DMS153 treated with DMSO at 0.1 percent for 48 hours (cell line): ENCODE results near the gene THAP7.
A peak's percentile ranks its signal among the peaks of the same experiment; 100 is the strongest.
"Not testable (repeated sequence)": the region's sequence is repeated elsewhere in the genome, so short reads cannot be mapped to it uniquely, and the experiment has no call there.

Source experiments
- DNase-seq: peaks from one replicate; lab custom pipeline; 2025; ENCODE audit not compliant: unreplicated experiment; lab: John Stamatoyannopoulos, UW

Gene THAP7, protein sequence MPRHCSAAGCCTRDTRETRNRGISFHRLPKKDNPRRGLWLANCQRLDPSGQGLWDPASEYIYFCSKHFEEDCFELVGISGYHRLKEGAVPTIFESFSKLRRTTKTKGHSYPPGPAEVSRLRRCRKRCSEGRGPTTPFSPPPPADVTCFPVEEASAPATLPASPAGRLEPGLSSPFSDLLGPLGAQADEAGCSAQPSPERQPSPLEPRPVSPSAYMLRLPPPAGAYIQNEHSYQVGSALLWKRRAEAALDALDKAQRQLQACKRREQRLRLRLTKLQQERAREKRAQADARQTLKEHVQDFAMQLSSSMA

GRCh38 chr22:21001601-21002325, at the start of gene THAP7:
THAP7 (minus strand) TSS chr22:21002118; CDS start chr22:21001911, 207 bp downstream.
- peak; percentile 94 for DNase-seq

DNA sequence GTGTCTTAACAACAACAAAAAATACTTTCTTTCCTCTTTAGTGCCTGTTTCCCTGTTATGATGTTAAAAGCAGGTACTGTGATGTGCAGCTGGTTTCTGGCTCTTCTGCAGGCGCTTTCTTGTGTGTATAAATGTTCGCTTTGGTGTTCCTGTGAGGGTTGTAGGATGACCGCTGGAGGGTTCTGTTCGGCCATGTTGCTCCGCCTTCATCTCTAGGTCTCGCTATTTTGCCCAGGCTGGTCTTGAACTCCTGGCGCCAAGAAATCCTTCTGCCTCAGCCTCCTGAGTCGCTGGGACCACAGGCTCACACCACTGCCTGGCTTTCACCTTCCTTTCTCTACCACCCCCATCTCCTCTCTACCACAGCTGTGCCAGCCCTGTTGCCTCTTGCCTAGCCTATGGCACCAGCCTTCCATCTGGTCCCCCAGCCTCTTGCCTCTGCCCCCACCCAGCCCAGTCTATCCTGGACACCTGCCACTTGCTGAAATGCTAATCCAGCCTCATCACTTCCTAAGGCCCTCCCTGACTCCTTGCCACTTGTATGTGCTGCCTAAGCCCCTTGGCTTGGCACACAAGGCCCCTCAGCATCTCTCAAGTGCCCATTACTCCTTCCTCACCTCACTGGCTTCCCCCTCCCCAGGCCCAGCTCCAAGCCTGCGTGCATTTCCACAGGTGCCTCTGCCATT, 49.4 kb upstream of the THAP7 start:
- no peak for DNase-seq

DNA sequence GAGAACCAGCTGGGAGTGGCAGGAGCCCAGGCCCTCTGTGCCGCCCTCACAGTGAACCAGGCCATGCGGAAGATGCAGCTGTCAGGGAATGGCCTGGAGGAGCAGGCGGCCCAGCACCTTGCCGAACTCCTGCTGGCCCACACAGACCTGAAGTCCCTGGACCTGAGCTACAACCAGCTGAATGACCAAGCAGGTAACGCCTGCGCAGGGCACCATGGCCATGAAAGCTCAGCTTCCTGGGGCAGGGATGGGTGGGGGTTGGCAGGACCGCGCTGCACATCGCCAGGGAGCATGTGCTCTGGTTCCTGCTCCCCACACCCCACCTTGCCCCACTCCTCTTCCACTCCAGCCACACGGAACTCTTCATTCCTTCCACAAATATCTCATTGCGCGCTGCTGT, 47.0 kb upstream of the THAP7 start:
- not testable (repeated sequence) for DNase-seq

DNA sequence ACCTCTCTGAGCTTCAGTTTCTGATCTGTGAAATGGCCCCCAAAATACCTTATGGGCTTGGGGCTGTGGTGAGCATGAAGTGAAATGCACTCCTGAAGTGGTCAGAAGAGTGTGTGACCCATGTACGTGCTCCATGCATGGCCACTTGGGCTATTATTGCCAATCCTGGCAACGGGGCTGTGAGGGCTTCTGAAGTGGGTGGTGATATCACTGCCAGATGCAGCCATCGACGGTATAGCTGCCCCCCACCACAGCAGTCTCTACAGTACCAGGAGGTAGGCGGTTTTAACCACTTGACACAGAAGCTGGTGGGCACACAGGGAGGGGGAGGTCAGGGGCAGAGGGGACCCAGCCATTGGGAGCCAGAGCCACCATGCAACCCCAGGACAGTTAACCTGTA, 46.5 kb upstream of the THAP7 start:
- not testable (repeated sequence) for DNase-seq

GRCh38 chr22:21047730-21048129, 45.8 kb upstream of the THAP7 start:
- DNase-seq, result peak; percentile 20

GRCh38 chr22:21047035-21047661, 45.2 kb upstream of the THAP7 start:
- DNase-seq, result no peak

GRCh38 chr22:21045585-21046294, 43.8 kb upstream of the THAP7 start, which contains the start of gene LRRC74B:
LRRC74B (plus strand) TSS chr22:21045946; CDS start chr22:21045987, 41 bp downstream.
- peak; percentile 86 for DNase-seq

GRCh38 chr22:21044931-21045584, 43.1 kb upstream of the THAP7 start:
- DNase-seq, result peak; percentile 19

DNA sequence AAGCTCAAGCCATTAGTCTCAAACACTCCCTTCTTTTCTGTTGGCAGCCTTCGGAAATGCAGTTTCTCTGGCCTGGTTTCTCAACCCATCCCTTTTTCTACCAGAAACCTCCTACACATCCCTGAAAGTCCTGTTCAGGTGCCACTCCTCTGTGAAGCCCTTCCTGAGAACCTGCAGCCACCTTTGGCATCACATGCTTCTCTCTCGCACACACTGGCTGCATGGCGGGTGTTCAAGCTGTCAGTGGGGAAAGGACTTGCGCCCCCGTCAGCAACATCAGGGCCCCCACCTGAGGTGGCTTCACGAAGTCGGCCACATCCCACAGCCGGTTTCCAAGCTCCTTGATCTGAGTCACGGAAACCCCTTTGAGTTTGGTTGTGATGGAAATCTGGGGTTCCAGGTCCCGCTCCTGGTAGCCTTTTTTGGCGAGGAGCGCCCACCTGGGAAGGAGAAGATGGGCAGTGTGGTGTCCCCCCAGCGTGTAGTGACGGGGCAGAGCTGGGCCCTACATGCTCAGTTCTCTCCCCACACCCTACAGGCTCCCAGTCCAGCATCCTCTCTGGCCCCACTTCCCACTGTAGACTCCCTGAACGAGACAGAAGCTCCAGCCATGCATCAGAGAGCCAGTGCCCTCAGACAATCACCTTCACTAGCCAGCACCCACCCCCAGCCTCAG, 42.1 kb upstream of the THAP7 start:
- no peak for DNase-seq

DNA sequence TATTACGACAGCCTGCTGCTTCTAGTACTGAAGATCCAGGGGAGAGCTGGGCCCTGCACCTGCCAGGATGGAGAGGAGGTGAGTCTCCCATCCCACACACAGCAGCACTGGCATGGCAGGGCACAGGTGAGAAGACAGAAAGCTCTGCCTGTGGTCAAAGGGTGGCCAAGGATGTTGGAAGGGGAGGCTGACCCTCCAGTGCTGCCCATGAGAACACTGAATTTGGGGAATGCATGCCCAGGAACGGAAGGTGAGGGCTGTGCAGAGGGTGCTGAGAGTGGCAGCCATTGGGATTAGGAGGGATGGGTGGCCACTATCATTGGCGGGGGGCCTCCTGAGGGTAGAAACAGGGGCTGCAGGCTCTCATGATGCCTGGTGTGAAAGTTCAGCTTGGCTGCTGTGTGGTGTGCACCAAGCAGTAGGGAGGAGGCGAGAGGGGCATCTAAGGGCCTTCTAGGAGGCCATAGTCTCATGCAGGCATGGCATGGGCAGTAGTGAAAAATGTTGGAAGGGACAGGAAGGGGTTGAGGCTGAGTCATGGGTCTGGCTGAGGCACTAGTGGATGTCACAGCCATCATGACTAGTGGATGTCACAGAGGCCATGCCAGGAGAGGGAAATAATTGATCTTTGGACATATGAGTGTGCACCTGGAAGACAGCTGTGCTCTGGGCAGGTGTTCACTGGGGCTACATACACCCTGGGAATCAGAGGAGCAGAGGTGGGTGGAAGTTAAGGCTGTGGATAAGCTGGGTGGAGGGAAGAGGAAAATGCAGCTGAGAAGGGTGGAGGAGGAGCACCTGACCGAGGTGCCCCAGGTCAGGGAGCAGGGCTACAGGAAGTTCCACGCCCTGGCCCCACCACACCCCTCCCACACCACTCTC, 41.3 kb upstream of the THAP7 start:
- DNase-seq, result no peak

- DNase-seq, result no peak
Measured at GRCh38 chr22:21041937-21042336, 40.0 kb upstream of the THAP7 start.

DNA sequence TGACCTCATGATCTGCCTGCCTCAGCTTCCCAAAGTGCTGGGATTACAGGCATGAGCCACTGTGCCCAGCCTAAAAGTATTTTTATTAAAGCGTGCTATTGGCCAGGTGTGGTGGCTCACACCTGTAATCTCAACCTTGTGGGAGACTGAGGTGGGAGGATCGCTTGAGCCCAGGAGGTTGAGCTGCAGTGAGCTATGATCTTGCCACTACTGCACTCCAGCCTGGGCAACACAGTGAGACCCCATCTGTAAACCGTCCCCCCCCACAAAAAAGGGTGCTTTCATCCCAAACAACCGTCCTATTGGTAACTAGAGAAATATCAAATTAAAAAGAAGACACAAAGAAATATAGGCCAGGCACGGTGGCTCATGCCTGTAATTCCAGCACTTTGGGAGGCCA, 37.2 kb upstream of the THAP7 start:
- not testable (repeated sequence) for DNase-seq

DNA sequence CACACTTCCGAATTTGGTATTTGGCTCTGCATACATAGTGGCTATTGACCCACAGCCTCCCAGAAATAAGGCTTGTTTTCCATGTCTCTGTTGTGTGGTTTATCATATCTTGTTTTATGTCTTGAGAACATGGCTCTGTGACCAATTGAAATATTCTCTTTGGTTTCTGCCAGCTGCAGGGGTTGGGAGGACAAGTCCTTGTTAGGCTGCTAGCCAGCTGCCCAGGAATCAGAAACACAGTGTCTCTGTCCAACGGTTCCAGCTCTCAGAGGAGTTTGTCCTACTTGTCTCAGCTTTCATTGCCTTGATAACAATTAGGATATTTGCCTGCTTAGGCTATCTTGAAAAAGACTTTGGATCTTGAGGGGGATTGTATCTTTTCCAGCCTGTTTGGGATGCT, 36.5 kb upstream of the THAP7 start:
- no peak for DNase-seq

DNA sequence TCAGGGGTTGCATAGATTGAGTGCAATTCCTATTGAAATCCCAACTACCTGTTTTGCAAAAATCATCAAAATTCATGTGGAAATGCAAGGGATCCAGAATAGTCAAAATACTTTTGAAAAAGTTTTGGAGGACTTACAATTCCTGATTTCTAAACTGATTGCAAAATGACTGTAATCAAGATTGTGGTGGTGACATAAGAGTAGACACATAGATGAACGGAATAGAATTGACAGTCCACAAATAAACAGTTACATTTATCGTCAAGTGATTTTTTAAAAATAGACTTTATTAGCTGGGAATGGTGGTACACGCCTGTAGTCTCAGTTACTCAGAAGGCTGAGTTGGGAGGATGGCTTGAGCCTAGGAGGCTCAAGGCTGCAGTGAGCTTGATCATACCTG, 33.1 kb upstream of the THAP7 start:
- DNase-seq, result no peak

DNA sequence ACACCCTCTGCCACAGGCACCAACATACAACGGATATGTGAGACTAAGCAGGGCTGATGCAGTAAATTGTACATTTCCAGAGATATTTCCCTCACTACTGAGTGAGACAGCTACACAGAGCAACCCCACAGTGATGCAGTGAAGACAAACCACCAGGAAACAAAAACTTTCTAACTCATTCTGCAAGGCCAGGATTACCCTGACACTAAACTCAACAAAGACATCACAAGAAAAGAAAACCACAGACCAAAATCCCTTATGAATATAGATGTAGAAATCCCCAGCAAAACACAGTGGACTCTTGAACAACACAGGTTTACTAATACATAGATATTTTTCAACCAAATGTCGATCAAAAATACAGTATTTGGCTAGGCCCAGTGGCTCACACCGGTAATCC, 32.0 kb upstream of the THAP7 start:
- no peak for DNase-seq

GRCh38 chr22:21032868-21033688, 31.2 kb upstream of the THAP7 start:
- no peak for DNase-seq

- no peak for DNase-seq
Measured at GRCh38 chr22:21032037-21032867, 30.3 kb upstream of the THAP7 start, which contains the start of gene SLC7A4. SLC7A4 (minus strand) TSS chr22:21032561; CDS start chr22:21031812, 749 bp downstream.
